NCI-H82 treated with DMSO at 0.1 percent for 48 hours (cell line): Measurements from ENCODE around the gene RNPS1.

Experiments used
- DNase-seq: peaks from one replicate; lab custom pipeline; 2025; ENCODE audit not compliant: unreplicated experiment; lab: John Stamatoyannopoulos, UW

The RNPS1 gene, protein sequence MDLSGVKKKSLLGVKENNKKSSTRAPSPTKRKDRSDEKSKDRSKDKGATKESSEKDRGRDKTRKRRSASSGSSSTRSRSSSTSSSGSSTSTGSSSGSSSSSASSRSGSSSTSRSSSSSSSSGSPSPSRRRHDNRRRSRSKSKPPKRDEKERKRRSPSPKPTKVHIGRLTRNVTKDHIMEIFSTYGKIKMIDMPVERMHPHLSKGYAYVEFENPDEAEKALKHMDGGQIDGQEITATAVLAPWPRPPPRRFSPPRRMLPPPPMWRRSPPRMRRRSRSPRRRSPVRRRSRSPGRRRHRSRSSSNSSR

DNA sequence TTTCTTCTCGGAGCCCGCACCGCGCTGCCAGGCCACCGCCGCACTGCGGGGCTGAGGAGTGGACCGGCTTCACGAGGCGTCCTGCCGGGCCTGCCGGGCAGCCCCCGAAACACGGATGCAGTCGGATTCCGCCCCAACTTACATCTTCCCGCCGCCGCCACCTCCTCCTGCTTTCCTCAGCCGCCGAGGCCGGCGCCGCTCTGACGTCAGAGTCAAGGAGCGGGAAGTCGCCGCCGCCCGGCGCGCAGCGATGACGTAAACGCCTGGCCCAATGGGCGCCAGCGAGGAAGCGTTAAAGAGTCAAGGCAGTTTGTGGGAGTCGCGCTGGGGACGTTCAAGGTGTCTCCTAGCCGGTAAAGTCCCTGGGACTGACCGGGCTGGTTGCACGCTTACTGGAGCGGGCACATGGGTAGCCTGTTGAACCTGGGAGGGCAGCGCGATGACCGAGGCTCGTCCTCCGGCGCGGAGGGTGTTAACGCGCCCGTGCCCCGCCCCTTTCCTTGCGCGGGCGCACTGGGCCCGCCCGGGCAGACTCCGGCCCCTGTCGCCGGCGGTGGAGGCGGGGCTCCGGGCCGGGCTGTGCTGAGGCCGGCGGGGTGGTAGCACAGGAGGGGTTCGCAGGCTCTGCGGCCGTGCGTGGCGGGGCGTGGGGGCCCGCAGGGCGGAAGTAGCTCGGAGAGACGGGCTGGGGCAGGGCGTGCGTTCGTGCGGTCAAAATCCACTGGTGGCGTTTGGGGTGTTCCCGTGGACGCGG, at the start of gene RNPS1:
Gene RNPS1 (minus strand): TSS at position 214 of the 754 bp plus-strand sequence. CDS start 3,483 bp downstream, outside the sequence.
- DNase-seq = peak; percentile 72

- no peak for DNase-seq
Measured at GRCh38 chr16:2317231-2318020, 49.5 kb upstream of the RNPS1 start.

GRCh38 chr16:2308089-2308962, 40.4 kb upstream of the RNPS1 start:
- DNase-seq = no peak

GRCh38 chr16:2299915-2300192, 31.9 kb upstream of the RNPS1 start:
- DNase-seq = no peak

DNA sequence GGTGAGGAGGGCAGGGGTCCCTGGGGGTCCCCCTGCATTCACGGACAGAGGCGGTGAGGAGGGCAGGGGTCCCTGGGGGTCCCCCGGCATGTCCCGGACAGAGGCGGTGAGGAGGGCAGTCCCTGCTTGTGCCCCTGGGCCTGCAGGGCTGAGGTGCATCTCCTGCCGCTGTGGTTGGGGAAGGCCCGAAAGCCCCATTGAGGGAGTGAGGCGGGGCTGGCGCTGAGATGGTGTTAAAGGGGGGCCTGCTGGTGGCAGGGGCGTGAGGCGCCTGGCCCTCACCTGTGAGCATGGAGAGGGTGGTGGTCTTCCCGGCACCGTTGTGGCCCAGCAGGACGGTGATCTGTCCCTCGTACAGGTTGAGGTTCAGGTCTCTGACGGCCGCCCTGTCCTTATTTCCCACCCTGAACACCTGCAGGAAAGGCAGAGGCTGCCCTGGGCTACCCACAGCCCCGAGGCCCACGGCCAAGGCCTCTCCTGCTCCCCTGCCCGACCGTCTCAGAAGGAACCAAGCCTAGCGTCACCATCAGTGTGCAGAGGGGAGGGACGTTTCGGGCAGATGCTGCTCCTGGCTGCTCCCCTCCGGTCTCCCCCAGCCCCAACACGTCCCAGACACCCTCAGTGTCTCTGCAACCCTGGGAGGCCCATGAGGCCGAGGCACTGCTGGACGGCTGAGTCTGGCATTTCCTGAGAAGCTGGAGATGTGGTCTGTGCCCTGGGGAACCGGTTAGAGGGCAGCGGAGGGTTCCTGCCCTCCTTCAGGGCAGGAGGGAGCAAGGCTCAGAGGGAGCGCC, 31.4 kb upstream of the RNPS1 start:
- DNase-seq = no peak

GRCh38 chr16:2298621-2299020, 30.7 kb upstream of the RNPS1 start:
- DNase-seq = no peak

DNA sequence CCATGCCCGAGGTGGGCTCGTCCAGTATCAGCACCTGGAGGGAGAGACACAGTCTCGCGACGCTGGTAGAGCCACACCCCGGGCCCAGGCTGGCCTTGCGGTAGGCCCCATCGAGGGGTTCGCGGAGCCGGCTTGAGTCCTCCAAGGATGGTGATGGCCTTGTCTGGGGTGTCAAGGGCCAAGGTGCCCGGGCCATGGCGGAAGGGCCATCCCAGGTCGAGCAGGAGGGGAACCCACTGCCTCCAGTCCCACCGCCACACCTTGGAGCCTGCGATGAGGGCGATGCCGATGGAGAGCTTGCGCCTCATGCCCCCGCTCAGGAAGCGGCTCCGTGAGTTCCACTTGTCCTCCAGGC, 29.6 kb upstream of the RNPS1 start:
- DNase-seq = no peak

DNA sequence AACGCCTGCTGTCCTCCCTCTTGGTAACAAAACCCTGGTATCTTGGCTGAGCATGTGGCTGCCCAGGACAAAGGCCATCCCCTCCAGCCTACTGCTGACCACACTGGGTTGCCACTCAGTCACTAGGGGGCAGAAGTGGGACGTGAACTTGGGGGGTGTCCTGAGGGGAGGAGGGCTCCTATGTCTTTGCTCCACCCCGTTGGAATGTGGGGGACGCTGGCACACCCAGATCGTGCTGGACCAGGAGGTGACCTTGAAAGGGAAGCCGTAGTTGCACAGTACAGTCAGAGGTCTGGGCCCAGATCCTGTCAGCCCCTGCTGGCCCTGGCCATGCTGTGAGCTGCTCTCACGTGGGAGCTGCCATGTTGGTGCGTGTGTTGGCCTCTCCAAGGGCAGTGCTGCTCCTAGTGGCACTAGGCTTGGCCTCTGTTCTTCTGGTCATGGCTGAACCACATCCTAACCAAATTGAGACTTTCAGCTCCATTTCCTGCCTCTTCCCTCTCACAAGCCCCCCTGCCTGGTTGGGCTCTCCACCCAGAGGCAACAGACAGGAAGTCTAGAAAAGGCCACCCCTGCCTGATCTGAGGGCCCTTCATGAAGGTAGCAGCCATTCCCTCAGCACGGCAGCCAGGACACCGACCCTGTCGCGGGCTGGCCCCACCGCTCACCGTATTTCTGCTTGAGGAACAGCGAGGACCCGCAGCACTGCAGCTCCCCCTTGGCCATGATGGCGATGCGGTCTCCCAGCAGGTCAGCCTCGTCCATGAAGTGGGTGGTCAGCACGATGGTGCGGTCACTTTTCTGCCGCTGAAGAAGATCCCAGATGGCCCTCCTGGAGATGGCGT, 29.0 kb upstream of the RNPS1 start:
- DNase-seq = no peak

- DNase-seq = no peak
Measured at GRCh38 chr16:2295056-2295798, 27.3 kb upstream of the RNPS1 start.

GRCh38 chr16:2292221-2292620, 24.3 kb upstream of the RNPS1 start:
- DNase-seq = no peak

- DNase-seq = no peak
Measured at GRCh38 chr16:2289282-2289681, 21.4 kb upstream of the RNPS1 start.

GRCh38 chr16:2288726-2289125, 20.8 kb upstream of the RNPS1 start:
- no peak for DNase-seq

DNA sequence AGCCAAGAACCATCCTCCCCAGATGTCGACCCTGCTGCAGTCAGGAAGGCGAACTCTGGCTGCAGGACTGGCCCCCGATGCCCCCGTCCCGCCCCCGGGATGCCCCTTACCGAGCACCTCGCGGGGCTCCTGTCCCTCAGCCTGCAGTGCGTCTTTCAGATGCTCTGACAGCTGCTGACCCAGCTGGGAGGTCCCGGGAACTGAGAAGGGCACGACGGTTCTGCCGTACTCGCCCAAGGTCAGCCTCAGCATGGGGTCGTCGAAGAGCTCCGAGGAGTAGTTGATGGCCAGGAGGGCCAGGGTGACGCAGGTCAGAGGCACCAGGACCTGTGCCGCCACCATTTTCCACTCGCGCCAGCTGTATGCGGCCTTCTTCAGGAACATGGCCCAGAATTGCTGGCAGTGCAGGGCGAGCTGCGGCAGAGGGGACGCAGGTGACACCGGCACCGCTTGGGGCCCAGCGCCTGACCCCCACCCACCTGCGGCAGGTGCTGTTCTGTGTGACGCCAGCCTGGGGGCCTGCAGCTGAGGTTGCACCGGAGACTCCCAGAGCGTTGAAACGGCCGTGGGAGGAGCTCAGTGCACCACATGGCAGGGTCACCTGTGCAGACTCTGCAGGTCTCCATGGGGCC, 20.1 kb upstream of the RNPS1 start:
- no peak for DNase-seq

DNA sequence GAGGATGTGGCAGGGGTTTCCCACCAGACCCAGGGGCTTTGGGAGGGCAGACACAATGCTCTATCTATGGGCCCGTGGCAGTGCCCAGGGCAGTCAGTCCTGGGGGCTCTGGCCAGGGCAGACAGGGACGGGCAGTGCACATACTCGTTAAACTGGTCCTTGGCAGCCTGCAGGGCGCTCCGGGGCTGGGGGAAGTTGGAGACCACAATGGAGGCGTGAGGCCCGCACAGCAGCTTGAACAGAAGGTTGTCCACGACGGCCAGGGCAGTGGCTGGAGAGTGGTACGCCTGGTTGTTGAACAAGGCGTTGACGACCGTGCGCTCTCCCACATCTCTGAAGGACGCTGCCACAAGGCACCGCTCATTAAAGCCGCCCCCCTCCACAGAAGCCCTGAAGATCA, 18.6 kb upstream of the RNPS1 start:
- DNase-seq = no peak

GRCh38 chr16:2285731-2286191, 17.8 kb upstream of the RNPS1 start:
- no peak for DNase-seq

DNA sequence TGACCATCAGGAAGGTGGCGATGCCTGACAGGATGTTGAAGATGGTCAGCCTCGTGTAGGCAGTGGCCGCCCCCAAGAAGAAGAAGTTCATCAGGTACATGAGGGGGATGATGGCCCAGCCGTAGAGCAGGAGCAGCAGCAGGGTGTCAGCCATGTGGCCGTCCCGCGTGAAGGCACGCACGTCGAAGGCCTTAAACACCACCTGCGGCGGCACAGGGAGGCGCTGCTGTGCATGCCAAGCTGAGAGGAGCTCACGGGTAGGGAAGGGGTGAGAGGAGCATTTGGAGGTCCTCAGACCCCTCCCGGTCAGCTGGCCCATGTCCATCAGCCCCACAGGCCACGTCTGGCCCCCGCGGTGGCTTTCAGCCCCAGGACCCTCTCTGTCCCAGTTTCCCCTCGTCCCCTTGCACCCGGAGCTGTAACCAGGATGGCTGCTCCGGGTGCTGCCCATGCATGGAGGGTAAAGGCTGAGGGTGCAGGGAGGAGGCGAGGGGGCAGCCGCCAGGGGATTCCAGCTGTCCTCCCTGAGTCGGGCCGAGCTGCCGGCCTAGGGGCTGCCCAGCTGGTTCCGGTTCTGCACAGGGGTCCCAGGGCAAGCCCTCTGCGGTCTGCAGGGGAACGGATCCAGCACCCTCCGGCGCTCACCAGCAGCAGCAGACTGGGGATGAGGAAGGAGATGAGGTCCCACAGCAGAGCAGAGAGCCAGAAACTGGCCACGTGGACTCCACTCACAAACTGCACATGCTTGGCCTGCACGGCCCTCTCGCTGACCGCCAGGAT, 17.1 kb upstream of the RNPS1 start:
- DNase-seq = no peak

- no peak for DNase-seq
Measured at GRCh38 chr16:2284001-2284770, 16.3 kb upstream of the RNPS1 start.
